Lung (tissue), 12 donors: Measurements from ENCODE around the gene SGCA. TPM values are rescaled to one million over a fixed set of nuclear protein-coding genes. Genes with fewer than 3 reads are reported as not detected.
A peak's percentile ranks its signal among the peaks of the same experiment; 100 is the strongest.

Source experiments
- ATAC-seq: fragments of 200-7000 bp; cut with Tn5 transposase; one replicate; pipeline ENCODE4 v1.9.1; 2020; ENCODE audit warnings: moderate number of reproducible peaks; ENCODE audit not compliant: insufficient read depth, low FRiP score
- DNase-seq, 3 donors: peaks; one replicate each; pipeline ENCODE4 v3.0.0-alpha.2; 2013 to 2017
- H3K27ac ChIP-seq, 2 donors: one replicate each; pipeline ENCODE4 v1.5.1; 2013; ENCODE audit warnings: mild to moderate bottlenecking in 2 of 2, moderate library complexity in 2 of 2, control low read depth in 1 of 2, inconsistent platforms in 1 of 2, low read depth in 1 of 2, low read length in 1 of 2
- H3K27me3 ChIP-seq, 3 donors: one replicate each; pipeline ENCODE4 v1.5.1; 2013; ENCODE audit warnings: low read length in 2 of 3; ENCODE audit not compliant: control insufficient read depth in 3 of 3, insufficient read depth in 3 of 3
- H3K36me3 ChIP-seq, 4 donors: one replicate each; pipeline ENCODE4 v1.5.1; 2013; ENCODE audit warnings: low read length in 4 of 4, mild to moderate bottlenecking in 1 of 4, moderate library complexity in 1 of 4; ENCODE audit not compliant: control insufficient read depth in 4 of 4, insufficient read depth in 4 of 4
- H3K4me1 ChIP-seq, 5 donors: one replicate each; pipeline ENCODE4 v1.5.1; 2013; ENCODE audit warnings: low read length in 5 of 5, mild to moderate bottlenecking in 2 of 5, moderate library complexity in 1 of 5; ENCODE audit not compliant: control insufficient read depth in 5 of 5, insufficient read depth in 5 of 5
- H3K4me3 ChIP-seq: one replicate; pipeline ENCODE4 v1.5.1; 2013; ENCODE audit warnings: mild to moderate bottlenecking, control low read depth, moderate library complexity
- H3K9ac ChIP-seq, 2 donors: one replicate each; pipeline ENCODE4 v1.5.1; 2013; ENCODE audit warnings: low read length in 2 of 2, control low read depth in 1 of 2; ENCODE audit not compliant: insufficient read depth in 1 of 2
- H3K9me3 ChIP-seq, 4 donors: one replicate each; pipeline ENCODE4 v1.5.1; 2013; ENCODE audit warnings: low read length in 3 of 4, mild to moderate bottlenecking in 1 of 4, moderate library complexity in 1 of 4; ENCODE audit not compliant: control insufficient read depth in 4 of 4, insufficient read depth in 3 of 4
- CTCF ChIP-seq: IDR thresholded peaks from 2 replicates; pipeline ENCODE4 v1.5.1; 2012; ENCODE audit warnings: mild to moderate bottlenecking; ENCODE audit errors: control extremely low read depth, extremely low read depth
- WGBS, 2 donors: extraction: QIAGEN DNeasy Blood & Tissue Kit; methylation state at CpG; one replicate each; pipeline ENCODE4 v1.1.7; 2013; 5-methylcytosine and 5-hydroxymethylcytosine counted together
- polyA plus RNA-seq, 2 donors: library from polyadenylated mRNA; stranded (reverse); fragments of 200-250 nt; gene quantifications; one replicate each; pipeline ENCODE4 v1.2.1, GENCODE V29; 2013
- total RNA-seq, 2 donors: library from RNA; depleted of rRNA in 1 of 2; stranded (reverse); fragments of >200 nt in 1 of 2; gene quantifications; one replicate each; pipeline ENCODE4 v1.2.1, GENCODE V29; 2014 to 2021
- donor health status: control.
- donor health status: control.
- donor health status: Bipolar disorder and iron deficiency.
- donor health status: healthy.
- donor health status: DM: yes; HTN: yes; CAD: no.

SGCA gene
- total and polyA plus RNA-seq, 4 donors: 5.0 to 19.4 (median 14.0) TPM

GRCh38 chr17:50177983-50178834 is 12.4 kb downstream of the SGCA start:
- H3K4me1 ChIP-seq: peaks cover 0 to 27% (median 10%) of the 10 kb centered on the region in 5 donors
- ATAC-seq: peak; percentile 72
- H3K9ac ChIP-seq: no peak overlapping the region
- H3K36me3 ChIP-seq: no peaks in the 10 kb centered on the region
- DNase-seq: peak; percentile 79 to 92 (median 83)
- WGBS, 2 donors: 10 to 20% methylated on average over 21 to 22 of the region's 22 CpGs
- no peaks in the 10 kb centered on the region for H3K9me3 ChIP-seq
- TF ChIP-seq CTCF: peak; percentile 22
- no peaks in the 10 kb centered on the region for H3K27me3 ChIP-seq
- peak overlapping the region; percentile 74 for H3K27ac ChIP-seq
- H3K4me3 ChIP-seq: no peak overlapping the region

GRCh38 chr17:50180111-50180510 is 14.3 kb downstream of the SGCA start:
- H3K27me3 ChIP-seq: no peaks in the 10 kb centered on the region
- ATAC-seq (no peak), DNase-seq (no peak)
- H3K36me3 ChIP-seq: no peaks in the 10 kb centered on the region
- 92 to 96% methylated on average over 4 of the region's 4 CpGs for WGBS, 2 donors
- H3K9me3 ChIP-seq: no peaks in the 10 kb centered on the region
- H3K27ac ChIP-seq: no peak overlapping the region
- TF ChIP-seq CTCF: no peak
- H3K4me3 ChIP-seq: no peak overlapping the region
- no peak overlapping the region for H3K9ac ChIP-seq
- peaks cover 0 to 24% (median 11%) of the 10 kb centered on the region in 5 donors for H3K4me1 ChIP-seq

GRCh38 chr17:50180620-50181019 is 14.8 kb downstream of the SGCA start:
- H3K9ac ChIP-seq: no peak overlapping the region
- 90 to 92% methylated on average over 12 of the region's 12 CpGs for WGBS, 2 donors
- no peak for TF ChIP-seq CTCF
- DNase-seq: no peak
- H3K36me3 ChIP-seq: no peaks in the 10 kb centered on the region
- no peaks in the 10 kb centered on the region for H3K27me3 ChIP-seq
- H3K27ac ChIP-seq: no peak overlapping the region
- peaks cover 0 to 24% (median 11%) of the 10 kb centered on the region in 5 donors for H3K4me1 ChIP-seq
- no peak for ATAC-seq
- no peak overlapping the region for H3K4me3 ChIP-seq
- H3K9me3 ChIP-seq: no peaks in the 10 kb centered on the region
